Activated CD8-positive, alpha-beta T cell treated with anti-CD3 and anti-CD28 coated beads for 36 hours (primary cell): ENCODE results near the gene KLF11. TPM values are rescaled to one million over a fixed set of nuclear protein-coding genes. Genes with fewer than 3 reads are reported as not detected.
"Not testable (repeated sequence)": the region's sequence is repeated elsewhere in the genome, so short reads cannot be mapped to it uniquely, and the experiment has no call there.

Experiments
- ATAC-seq: fragments of 200-7000 bp; cut with Tn5 transposase; one replicate; pipeline ENCODE4 v1.10.0; 2021; ENCODE audit warnings: mild to moderate bottlenecking, moderate library complexity
- CTCF ChIA-PET: fragments of 350-600 bp; sonication (Branson Sonifier 250); formaldehyde crosslinking; loops from one replicate; lab custom pipeline; 2021; ENCODE audit warnings: antibody characterized with exemption; lab: Charles Lee
- POLR2A ChIA-PET: fragments of 350-600 bp; sonication (Branson Sonifier 250); formaldehyde crosslinking; loops from one replicate; lab custom pipeline; 2021; ENCODE audit warnings: antibody characterized with exemption; lab: Charles Lee
- DNase-seq: peaks from one replicate; pipeline ENCODE4 v3.0.0-alpha.2; 2020
- H3K27ac Mint-ChIP-seq: one replicate; pipeline ENCODE4 v1.8.0; 2021; ENCODE audit warnings: mild to moderate bottlenecking, mixed read lengths
- H3K27me3 Mint-ChIP-seq: one replicate; pipeline ENCODE4 v1.8.0; 2021; ENCODE audit warnings: mixed read lengths
- H3K36me3 Mint-ChIP-seq: one replicate; pipeline ENCODE4 v1.8.0; 2021; ENCODE audit warnings: low read depth, mixed read lengths
- H3K4me1 Mint-ChIP-seq: one replicate; pipeline ENCODE4 v1.8.0; 2021; ENCODE audit warnings: low read depth, mixed read lengths
- H3K4me3 Mint-ChIP-seq: one replicate; pipeline ENCODE4 v1.8.0; 2021; ENCODE audit warnings: mild to moderate bottlenecking, moderate library complexity, mixed read lengths
- H3K9me3 Mint-ChIP-seq: one replicate; pipeline ENCODE4 v1.8.0; 2021; ENCODE audit warnings: mixed read lengths
- intact Hi-C: fragments of 100-400 bp; cut with micrococcal nuclease; formaldehyde crosslinking; loops from one replicate; pipeline ENCODE4 v1.10.0; 2022
- total RNA-seq, 2 experiments: library from RNA; stranded (reverse); gene quantifications; one replicate each; pipeline ENCODE4 v1.2.3, GENCODE V29; 2021
- TF ChIP-seq, protein P1 (sequence below): fragments of 200-600 bp; IDR thresholded peaks from one replicate; pipeline ENCODE4 v1.8.0; 2022; ENCODE audit warnings: antibody characterized with exemption, mild to moderate bottlenecking

Gene KLF11
- total RNA-seq, 2 experiments from 2014 or later, result 2.9 to 3.5 TPM

DNA sequence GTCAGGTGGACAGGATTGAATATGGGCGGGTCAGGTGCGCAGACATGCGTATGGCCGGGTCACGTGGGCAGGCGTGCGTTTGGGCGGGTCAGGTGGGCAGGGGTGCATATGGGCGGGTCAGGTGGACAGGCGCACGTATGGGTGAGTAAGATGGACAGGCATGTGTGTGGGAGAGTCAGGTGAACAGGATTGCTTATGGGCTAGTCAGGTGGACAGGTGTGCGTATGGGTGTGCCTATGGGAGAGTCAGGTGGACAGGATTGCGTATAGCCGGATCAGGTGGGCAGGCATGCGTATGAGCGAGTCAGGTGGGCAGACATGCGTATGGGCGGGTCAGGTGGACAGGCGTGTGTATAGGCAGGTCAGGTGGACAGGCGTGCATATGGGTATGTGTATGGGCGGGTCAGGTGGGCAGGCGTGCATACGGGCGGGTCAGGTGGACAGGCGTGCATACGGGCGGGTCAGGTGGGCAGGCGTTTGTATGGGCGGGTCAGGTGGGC lies 30.3 kb upstream of the KLF11 start:
- Mint-ChIP-seq H3K36me3 (no peaks in the 10 kb centered on the region), H3K4me1 (no peaks in the 10 kb centered on the region), H3K27ac (no peak overlapping the region), H3K27me3 (peaks cover 2% of the 10 kb centered on the region), H3K9me3 (peaks cover 4% of the 10 kb centered on the region), H3K4me3 (no peak overlapping the region)
- POLR2A ChIA-PET, result no interaction called here
- no peak for ATAC-seq
- TF ChIP-seq, protein P1, sequence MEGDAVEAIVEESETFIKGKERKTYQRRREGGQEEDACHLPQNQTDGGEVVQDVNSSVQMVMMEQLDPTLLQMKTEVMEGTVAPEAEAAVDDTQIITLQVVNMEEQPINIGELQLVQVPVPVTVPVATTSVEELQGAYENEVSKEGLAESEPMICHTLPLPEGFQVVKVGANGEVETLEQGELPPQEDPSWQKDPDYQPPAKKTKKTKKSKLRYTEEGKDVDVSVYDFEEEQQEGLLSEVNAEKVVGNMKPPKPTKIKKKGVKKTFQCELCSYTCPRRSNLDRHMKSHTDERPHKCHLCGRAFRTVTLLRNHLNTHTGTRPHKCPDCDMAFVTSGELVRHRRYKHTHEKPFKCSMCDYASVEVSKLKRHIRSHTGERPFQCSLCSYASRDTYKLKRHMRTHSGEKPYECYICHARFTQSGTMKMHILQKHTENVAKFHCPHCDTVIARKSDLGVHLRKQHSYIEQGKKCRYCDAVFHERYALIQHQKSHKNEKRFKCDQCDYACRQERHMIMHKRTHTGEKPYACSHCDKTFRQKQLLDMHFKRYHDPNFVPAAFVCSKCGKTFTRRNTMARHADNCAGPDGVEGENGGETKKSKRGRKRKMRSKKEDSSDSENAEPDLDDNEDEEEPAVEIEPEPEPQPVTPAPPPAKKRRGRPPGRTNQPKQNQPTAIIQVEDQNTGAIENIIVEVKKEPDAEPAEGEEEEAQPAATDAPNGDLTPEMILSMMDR, result no peak
- intact Hi-C loops, result no loop called here
- no peak for DNase-seq
- CTCF ChIA-PET, result no interaction called here

DNA sequence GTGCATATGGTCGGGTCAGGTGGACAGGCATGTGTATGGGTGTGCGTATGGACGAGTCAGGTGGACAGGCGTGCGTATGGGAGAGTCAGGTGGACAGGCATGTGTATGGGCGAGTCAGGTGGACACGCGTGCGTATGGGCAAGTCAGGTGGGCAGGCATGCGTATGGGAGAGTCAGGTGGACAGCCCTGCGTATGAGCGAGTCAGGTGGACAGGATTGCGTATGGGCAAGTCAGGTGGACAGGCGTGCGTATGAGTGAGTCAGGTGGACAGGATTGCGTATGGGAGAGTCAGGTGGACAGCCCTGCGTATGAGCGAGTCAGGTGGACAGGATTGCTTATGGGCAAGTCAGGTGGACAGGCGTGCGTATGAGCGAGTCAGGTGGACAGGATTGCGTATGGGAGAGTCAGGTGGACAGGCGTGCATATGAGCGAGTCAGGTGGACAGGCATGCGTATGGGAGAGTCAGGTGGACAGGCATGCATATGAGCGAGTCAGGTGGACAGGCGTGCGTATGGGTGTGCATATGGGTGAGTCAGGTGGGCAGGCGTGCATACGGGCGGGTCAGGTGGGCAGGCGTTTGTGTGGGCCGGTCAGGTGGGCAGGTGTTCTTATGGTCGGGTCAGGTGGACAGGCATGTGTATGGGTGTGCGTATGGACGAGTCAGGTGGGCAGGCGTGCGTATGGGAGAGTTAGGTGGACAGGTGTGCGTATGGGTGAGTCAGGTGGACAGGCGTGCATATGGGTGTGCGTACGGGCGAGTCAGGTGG lies 29.5 kb upstream of the KLF11 start:
- CTCF ChIA-PET, H3K4me3 Mint-ChIP-seq, POLR2A ChIA-PET, H3K4me1 Mint-ChIP-seq, intact Hi-C loops, H3K9me3 Mint-ChIP-seq, H3K27me3 Mint-ChIP-seq, DNase-seq, H3K36me3 Mint-ChIP-seq, ATAC-seq, H3K27ac Mint-ChIP-seq: not testable (repeated sequence)

DNA sequence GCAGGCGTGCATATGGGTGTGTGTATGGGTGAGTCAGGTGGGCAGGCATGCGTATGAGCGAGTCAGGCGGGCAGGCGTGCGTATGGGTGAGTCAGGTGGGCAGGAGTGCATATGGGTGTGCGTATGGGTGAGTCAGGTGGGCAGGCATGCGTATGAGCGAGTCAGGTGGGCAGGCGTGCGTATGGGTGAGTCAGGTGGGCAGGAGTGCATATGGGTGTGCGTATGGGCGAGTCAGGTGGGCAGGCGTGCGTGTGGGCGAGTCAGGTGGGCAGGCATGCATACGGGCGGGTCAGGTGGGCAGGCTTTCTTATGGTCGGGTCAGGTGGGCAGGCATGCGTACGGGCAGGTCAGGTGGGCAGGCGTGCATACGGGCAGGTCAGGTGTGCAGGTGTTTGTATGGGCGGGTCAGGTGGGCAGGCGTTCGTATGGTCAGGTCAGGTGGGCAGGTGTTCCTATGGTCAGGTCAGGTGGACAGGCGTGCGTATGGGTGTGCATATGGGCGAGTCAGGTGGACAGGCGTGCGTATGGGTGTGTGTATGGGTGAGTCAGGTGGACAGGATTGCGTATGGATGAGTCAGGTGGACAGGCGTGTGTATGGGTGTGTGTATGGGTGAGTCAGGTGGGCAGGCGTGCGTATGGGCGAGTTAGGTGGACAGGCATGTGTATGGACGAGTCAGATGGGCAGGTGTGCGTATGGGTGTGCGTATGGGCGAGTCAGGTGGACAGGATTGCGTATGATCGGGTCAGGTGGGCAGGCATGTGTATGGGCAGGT lies 28.7 kb upstream of the KLF11 start:
- Mint-ChIP-seq H3K27me3 (no peaks in the 10 kb centered on the region), H3K9me3 (peaks cover 4% of the 10 kb centered on the region), H3K27ac (no peak overlapping the region), H3K36me3 (no peaks in the 10 kb centered on the region), H3K4me3 (no peak overlapping the region), H3K4me1 (no peaks in the 10 kb centered on the region)
- no peak for ATAC-seq
- TF ChIP-seq, protein P1, result no peak
- ChIA-PET CTCF (no interaction called here), POLR2A (no interaction called here)
- no peak for DNase-seq
- intact Hi-C loops, result no loop called here

GRCh38 chr2:10015376-10015989 lies 27.9 kb upstream of the KLF11 start:
- H3K27ac Mint-ChIP-seq, POLR2A ChIA-PET, intact Hi-C loops, H3K27me3 Mint-ChIP-seq, H3K36me3 Mint-ChIP-seq, ATAC-seq, CTCF ChIA-PET, DNase-seq, H3K4me1 Mint-ChIP-seq, H3K9me3 Mint-ChIP-seq, H3K4me3 Mint-ChIP-seq: not testable (repeated sequence)

DNA sequence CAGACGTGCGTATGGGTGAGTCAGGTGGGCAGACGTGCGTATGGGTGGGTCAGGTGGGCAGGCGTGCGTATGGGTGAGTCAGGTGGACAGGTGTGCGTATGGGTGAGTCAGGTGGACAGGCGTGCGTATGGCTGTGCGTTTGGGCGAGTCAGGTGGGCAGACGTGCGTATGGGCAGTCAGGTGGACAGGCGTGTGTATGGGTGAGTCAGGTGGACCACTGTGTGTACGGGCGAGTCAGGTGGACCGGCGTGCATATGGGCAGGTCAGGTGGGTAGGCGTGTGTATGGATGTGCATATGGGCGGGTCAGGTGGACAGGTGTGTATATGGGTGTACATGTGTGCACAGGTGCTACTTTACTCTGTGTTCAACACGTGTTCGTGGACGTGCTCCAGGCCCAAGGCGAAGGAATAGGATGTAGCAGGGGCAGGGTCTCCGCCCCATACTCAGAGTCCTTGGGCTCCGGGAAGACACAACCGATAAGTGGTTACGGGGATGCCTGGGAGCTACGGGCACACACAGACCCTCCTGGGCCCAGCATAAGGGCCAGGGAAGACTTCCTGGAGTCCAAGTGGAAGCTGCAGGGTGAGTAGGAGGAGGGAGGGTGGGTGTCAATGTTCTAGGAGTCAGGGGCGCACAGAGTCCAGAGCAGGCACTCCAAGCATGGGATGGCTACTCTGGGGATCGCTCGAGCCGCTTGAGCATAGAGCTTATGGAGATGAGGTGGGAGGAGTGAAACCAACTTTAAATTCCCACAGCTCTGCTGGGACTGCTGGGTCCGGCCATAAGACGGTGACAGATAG lies 27.1 kb upstream of the KLF11 start:
- Mint-ChIP-seq H3K4me1 (no peaks in the 10 kb centered on the region), H3K36me3 (no peaks in the 10 kb centered on the region), H3K27ac (no peak overlapping the region), H3K27me3 (no peaks in the 10 kb centered on the region), H3K4me3 (no peak overlapping the region), H3K9me3 (peaks cover 4% of the 10 kb centered on the region)
- ChIA-PET POLR2A (no interaction called here), CTCF (interaction anchor here (0.7 to 1.1 kb wide), 2 partner anchors 32 to 34 kb away, joined by 3 to 4 read pairs; no protein-coding TSS in a partner anchor)
- DNase-seq (no peak), ATAC-seq (no peak)
- intact Hi-C loops, result no loop called here
- TF ChIP-seq, protein P1, result no peak
